NCI-H510A (cell line): ENCODE measurements around the gene TWIST2.

Experiments used
- DNase-seq: peaks from one replicate; lab custom pipeline; 2025; lab: John Stamatoyannopoulos, UW

TWIST2 gene

DNA sequence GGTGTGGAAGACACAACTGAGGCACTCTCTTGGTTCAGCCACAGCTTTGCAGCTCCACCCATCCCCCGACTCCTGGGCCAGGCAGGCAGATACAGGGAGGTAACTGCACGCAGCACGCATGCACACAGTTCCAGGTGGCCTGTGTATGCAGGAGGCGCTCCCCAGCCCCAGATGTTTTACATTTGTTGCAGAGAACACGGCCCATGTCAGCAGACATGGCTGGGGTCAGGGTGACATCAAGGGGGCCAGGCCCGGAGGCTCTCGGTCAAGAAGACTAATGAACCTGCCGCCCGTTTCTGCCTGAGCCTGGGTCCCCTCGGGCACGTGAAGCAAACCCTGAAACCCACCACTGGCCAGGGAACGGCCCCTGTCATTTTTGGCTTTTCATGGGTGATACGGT lies 57.3 kb downstream of the TWIST2 start:
- no peak for DNase-seq

DNA sequence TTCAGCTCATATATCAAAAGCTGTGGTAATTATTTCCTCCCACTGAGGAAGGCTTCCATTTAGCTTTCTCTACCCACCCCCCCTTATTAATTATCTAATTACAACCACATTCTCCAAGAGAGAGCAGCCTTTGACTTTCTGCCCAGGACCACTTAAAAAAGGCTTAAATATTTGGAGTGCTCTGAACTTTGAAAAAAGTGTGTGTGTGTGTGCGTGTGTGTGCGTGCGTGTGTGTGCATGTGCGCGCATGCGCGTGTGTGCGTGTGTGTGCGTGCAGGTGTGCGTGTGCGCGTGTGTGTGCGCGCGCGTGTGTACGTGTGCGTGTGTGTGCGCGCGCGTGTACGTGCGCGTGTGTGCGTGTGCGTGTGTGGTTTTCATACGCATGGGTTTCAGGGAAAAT lies 57.8 kb downstream of the TWIST2 start:
- DNase-seq: no peak

- no peak for DNase-seq
These were observed 58.5 kb downstream of the TWIST2 start for GRCh38 chr2:238906254-238906935.

DNA sequence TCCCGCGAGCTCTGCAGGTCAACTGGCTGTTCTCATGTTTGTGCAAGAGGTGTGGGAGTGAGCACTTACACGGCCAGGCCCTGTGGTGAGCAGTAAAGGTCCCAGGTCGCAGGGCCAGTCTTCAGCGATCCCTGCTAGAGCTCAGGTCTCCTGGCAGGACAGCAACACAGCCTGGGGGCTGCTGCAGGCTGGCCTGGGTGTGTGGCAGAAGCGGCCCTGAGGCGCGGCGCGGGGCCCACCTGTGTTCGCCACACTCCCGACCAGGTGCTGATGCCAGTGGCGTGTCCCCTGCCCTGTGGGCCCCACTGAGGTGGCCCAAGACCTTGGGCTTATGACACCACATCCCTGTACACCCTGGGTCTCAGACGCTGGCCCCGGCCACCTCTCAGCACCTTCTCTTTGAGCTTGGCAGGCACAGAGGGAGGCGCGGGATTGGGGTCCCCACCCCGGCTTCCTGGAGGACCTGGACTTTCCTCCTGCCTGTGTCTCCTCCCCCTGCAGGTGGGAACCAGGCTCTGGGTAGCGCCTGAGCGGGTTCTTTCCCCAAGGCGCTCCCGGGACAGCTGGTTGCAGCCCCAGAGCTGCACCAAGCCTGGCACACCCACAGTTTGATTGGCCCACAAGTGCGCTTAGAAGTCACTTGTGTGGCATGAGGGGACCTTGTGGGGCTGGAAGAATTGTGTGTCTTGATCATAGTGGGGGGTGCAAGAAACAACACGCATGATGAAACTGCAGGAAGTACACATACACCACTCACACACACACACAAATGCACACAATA lies 59.2 kb downstream of the TWIST2 start:
- DNase-seq: no peak

DNA sequence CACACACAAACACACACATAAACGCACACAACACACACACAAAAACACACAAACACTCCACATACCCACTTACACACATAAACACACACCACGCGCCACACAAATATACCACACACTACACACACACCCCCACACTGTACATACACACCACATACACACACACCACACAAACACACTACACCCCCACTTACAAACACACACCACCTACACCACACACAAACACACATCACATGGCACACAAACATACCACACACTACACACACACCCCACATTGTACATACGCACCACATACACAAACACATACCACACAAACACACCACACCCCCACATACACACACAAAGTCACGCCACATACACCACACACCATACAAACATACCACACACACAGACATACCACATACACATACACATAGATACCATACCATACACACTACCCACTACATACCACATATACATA lies 59.9 kb downstream of the TWIST2 start:
- no peak for DNase-seq

- no peak for DNase-seq
These were observed 61.4 kb downstream of the TWIST2 start for GRCh38 chr2:238908960-238909951.

GRCh38 chr2:238910751-238911351 lies 63.0 kb downstream of the TWIST2 start:
- DNase-seq: peak; percentile 23

DNA sequence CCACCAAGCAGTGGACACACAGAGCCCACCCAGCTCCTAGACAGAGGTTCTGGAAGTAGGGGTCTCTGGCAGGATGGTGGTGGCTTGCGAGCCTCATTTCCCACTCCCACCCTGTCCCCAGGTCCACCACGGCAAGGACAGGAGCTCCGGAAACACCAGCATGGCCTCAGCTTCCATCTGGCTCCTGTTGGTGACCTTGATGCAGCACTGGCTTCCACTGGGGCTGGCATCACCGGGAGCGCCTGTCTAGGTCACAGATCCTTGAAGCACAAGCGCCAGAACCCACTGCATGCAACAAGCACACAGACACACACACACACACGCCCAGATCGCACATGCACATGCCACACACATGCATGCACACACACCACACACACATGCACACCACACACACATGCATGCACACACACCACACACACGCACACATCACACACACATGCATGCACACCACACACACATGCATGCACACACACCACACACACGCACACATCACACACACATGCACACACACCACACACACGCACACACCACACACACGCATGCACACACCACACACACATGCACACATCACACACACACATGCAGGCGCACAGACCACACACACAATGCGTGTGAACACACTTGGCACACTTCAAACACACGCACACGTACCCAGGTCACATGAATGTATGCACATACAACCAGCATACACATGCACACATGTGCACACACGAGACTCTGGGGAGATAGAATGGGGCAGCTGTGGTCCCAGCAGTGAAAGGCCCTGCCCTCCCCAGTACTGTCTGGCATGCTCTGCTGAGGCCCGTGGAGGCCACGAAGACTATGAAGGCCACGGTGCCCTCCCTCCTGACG lies 63.7 kb downstream of the TWIST2 start:
- DNase-seq: no peak

- DNase-seq: no peak
These were observed 64.5 kb downstream of the TWIST2 start for GRCh38 chr2:238912228-238912915.

DNA sequence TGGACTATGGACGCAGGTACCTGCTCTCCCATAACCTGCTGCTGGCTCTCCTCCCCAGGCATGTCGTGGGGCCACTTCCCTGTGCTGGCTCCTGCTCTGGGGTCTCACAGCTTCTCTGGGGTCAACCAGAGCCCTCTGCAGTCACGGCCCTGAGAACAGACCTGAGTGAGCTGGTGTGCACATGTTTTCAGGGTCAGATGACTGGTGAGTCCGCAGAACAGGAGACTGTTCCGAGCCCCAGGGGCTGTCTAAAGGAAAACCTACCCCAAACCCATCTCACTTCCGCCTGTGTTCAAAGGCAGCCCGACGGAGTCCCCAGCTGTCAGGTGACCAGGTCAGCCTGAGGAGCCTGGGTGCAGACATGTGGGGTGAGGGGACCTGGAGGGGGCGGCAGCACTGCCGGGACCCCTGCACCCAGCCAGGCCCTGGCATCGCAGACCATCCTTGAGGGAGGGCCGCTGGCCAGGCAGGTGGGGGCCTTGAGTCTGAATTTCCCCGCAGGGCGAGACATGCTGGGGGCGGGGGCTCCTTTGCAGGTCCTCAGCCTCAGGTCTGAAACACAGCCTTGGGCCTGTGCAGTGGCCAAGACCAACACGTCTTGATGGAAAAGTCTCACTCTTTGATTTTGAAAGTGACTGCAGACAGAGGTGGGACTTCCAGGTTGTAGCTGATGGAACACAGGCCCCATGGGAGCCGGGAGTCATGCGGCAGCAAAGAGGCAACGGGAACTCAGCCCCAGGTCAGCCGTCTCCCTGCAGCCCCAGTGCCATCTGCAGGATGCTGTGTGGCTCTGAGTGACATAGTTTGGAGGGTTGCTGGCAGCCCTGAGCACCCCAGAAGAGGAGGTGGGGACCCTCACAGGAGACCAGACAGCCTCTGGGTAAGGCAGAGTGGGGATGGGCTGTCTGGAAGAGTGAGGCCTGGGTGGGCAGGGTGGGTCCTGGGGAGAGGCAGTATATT lies 65.3 kb downstream of the TWIST2 start:
- DNase-seq: no peak

- DNase-seq: no peak
These were observed 66.2 kb downstream of the TWIST2 start for GRCh38 chr2:238913931-238914647.

DNA sequence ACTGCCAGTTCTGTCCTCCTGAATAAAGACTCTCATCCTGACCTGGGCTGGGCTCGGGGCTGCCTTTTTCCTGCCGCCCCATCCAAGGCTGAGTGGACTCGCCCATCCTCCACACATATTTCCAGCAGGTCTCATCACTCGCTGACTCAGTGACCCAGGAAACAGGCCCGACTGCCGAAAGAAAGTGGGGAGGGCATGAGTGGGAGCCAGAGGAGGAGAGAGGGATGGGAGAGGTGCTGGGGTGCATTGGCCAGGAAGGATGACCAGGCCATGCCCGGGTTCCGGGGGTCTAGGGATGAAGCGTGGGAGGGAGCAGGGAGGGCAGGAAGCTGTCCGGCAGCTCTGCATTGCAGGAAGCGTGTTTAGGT lies 66.7 kb downstream of the TWIST2 start:
- DNase-seq: no peak

DNA sequence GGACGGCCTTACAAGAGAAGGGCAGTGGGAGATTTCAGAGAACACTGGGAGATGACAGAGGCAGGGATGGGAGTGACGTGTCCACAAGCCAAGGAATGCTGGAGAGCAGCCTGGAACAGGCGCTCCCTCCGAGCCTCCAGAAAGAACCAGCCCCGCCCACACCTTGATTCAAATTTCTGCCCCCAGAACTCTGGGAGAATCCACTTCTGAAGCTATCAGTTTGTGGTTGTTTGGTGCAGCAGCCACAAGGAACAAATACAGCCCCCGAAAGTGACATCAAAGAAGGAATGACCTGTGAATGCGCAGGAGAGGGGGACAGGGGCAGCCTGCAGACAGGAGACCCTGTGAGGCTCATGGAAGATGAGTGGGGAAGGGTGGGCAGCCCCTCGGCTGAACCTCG lies 67.3 kb downstream of the TWIST2 start:
- no peak for DNase-seq

DNA sequence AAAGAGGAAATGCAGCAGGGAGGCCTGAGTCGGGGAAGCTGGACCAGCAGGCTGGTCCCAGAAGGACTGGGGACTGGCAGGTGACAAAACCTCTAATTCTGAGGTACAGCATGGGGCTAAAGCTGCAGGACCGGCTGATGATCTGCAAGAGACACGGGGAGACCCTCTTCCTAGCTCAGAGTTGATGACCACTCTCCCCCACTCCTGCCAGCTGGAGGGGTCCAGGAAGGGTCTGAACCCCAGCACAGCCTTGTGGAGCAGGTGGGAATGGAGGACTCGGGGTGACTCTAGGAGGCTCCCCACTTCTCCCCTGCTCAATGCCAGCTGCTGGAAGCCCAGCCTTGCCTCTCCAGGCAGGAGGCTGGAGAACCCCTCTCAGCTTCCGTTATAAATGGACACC lies 67.7 kb downstream of the TWIST2 start:
- DNase-seq: no peak

GRCh38 chr2:238916176-238916874 lies 68.4 kb downstream of the TWIST2 start:
- no peak for DNase-seq

- no peak for DNase-seq
These were observed 69.1 kb downstream of the TWIST2 start for GRCh38 chr2:238916875-238917590.

GRCh38 chr2:238919307-238919706 lies 71.4 kb downstream of the TWIST2 start:
- DNase-seq: no peak
